ENCODE results near the gene TMPO.
"Not testable (repeated sequence)": the region's sequence is repeated elsewhere in the genome, so short reads cannot be mapped to it uniquely, and the experiment has no call there.

TMPO gene

GRCh38 chr12:98515287-98516110 lies at the start of gene TMPO:
Gene TMPO (plus strand): TSS chr12:98515590. CDS start chr12:98515868, 278 bp downstream.
- peak; percentile 88 for DNase-seq

GRCh38 chr12:98465950-98466602 lies 49.3 kb upstream of the TMPO start:
- no peak for DNase-seq

- DNase-seq, result no peak
These were observed 48.6 kb upstream of the TMPO start for GRCh38 chr12:98466640-98467400.

- no peak for DNase-seq
These were observed 46.3 kb upstream of the TMPO start for GRCh38 chr12:98469109-98469508.

- DNase-seq, result peak; percentile 46
These were observed 44.8 kb upstream of the TMPO start for GRCh38 chr12:98470469-98471082.

- DNase-seq, result no peak
These were observed 44.3 kb upstream of the TMPO start for GRCh38 chr12:98471085-98471484.

- no peak for DNase-seq
These were observed 39.9 kb upstream of the TMPO start for GRCh38 chr12:98475565-98475908.

GRCh38 chr12:98478606-98479005 lies 36.8 kb upstream of the TMPO start:
- no peak for DNase-seq

GRCh38 chr12:98483621-98484503 lies 31.5 kb upstream of the TMPO start:
- no peak for DNase-seq

GRCh38 chr12:98485792-98486340 lies 29.5 kb upstream of the TMPO start:
- DNase-seq, result no peak

GRCh38 chr12:98488416-98488815 lies 27.0 kb upstream of the TMPO start:
- not testable (repeated sequence) for DNase-seq

- DNase-seq, result no peak
These were observed 26.2 kb upstream of the TMPO start for GRCh38 chr12:98489176-98489575.

- peak; percentile 62 for DNase-seq
These were observed 24.6 kb upstream of the TMPO start for GRCh38 chr12:98490501-98491453.

- DNase-seq, result no peak
These were observed 22.7 kb upstream of the TMPO start for GRCh38 chr12:98492580-98493140.

- DNase-seq, result not testable (repeated sequence)
These were observed 14.1 kb upstream of the TMPO start for GRCh38 chr12:98501266-98501629.

- DNase-seq, result peak; percentile 91
These were observed 12.1 kb upstream of the TMPO start for GRCh38 chr12:98503342-98503591.

GRCh38 chr12:98503592-98504367 lies 11.6 kb upstream of the TMPO start:
- DNase-seq, result peak; percentile 91

GRCh38 chr12:98504368-98504617 lies 11.1 kb upstream of the TMPO start:
- no peak for DNase-seq

- DNase-seq, result no peak
These were observed 6.3 kb upstream of the TMPO start for GRCh38 chr12:98509063-98509462.

GRCh38 chr12:98511806-98512205 lies 3.6 kb upstream of the TMPO start:
- not testable (repeated sequence) for DNase-seq
